Trophoblast cell (in vitro differentiated cells and primary cell): ENCODE measurements around the gene MBTPS1.
A peak's percentile ranks its signal among the peaks of the same experiment; 100 is the strongest.

Source experiments
- DNase-seq, 2 donors: peaks; one replicate each; pipeline ENCODE4 v3.0.0-alpha.2; 2016
- H2AFZ ChIP-seq: 2 replicates; pipeline ENCODE4 v1.6.1; 2013; ENCODE audit warnings: low read length, moderate library complexity, mild to moderate bottlenecking; ENCODE audit not compliant: insufficient read depth, poor library complexity
- H2AK5ac ChIP-seq: 2 replicates; pipeline ENCODE4 v1.6.1; 2013; ENCODE audit warnings: mild to moderate bottlenecking, low read length
- H2BK120ac ChIP-seq: 2 replicates; pipeline ENCODE4 v1.6.1; 2013; ENCODE audit warnings: low read length, mild to moderate bottlenecking, moderate library complexity; ENCODE audit not compliant: insufficient read depth, poor library complexity
- H2BK12ac ChIP-seq: 2 replicates; pipeline ENCODE4 v1.6.1; 2013; ENCODE audit warnings: mild to moderate bottlenecking, low read length, moderate library complexity
- H2BK5ac ChIP-seq: 2 replicates; pipeline ENCODE4 v1.6.1; 2013; ENCODE audit warnings: low read length, low read depth, moderate library complexity, mild to moderate bottlenecking; ENCODE audit not compliant: poor library complexity
- H3K14ac ChIP-seq: 2 replicates; pipeline ENCODE4 v1.6.1; 2013; ENCODE audit warnings: mild to moderate bottlenecking, low read length
- H3K18ac ChIP-seq: 2 replicates; pipeline ENCODE4 v1.6.1; 2013; ENCODE audit warnings: mild to moderate bottlenecking, low read length
- H3K23ac ChIP-seq: 2 replicates; pipeline ENCODE4 v1.6.1; 2013; ENCODE audit warnings: low read length
- H3K27ac ChIP-seq: 2 replicates; pipeline ENCODE4 v1.5.1; 2013; ENCODE audit warnings: low read depth, mild to moderate bottlenecking, inconsistent platforms, low read length, moderate library complexity
- H3K27me3 ChIP-seq: 2 replicates; pipeline ENCODE4 v1.6.1; 2013; ENCODE audit warnings: inconsistent platforms, mild to moderate bottlenecking, low read length, moderate library complexity; ENCODE audit not compliant: insufficient read depth
- H3K36me3 ChIP-seq, 2 experiments: 1 replicate in 1 of 2; 2 replicates in 1 of 2; pipeline ENCODE4 v1.6.1; 2013; ENCODE audit warnings: low read length in 2 of 2, mild to moderate bottlenecking in 2 of 2, moderate library complexity in 1 of 2; ENCODE audit not compliant: insufficient read depth in 2 of 2, control insufficient read depth in 1 of 2
- H3K4ac ChIP-seq: 2 replicates; pipeline ENCODE4 v1.6.1; 2013; ENCODE audit warnings: low read depth, mild to moderate bottlenecking, low read length, moderate library complexity
- H3K4me1 ChIP-seq, 2 experiments: 1 replicate in 1 of 2; 2 replicates in 1 of 2; pipeline ENCODE4 v1.6.1; 2013; ENCODE audit warnings: low read length in 2 of 2, mild to moderate bottlenecking in 2 of 2, moderate library complexity in 1 of 2; ENCODE audit not compliant: insufficient read depth in 2 of 2, control insufficient read depth in 1 of 2
- H3K4me2 ChIP-seq: 2 replicates; pipeline ENCODE4 v1.6.1; 2013; ENCODE audit warnings: inconsistent platforms, mild to moderate bottlenecking, low read length, moderate library complexity
- H3K4me3 ChIP-seq: 2 replicates; pipeline ENCODE4 v1.5.1; 2013; ENCODE audit warnings: mild to moderate bottlenecking, low read depth, low read length, inconsistent platforms
- H3K79me1 ChIP-seq: one replicate; pipeline ENCODE4 v1.6.1; 2013; ENCODE audit warnings: low read length
- H3K79me2 ChIP-seq: 2 replicates; pipeline ENCODE4 v1.6.1; 2013; ENCODE audit warnings: low read length, mild to moderate bottlenecking; ENCODE audit not compliant: control insufficient read depth, insufficient read depth, poor library complexity
- H3K9ac ChIP-seq: 2 replicates; pipeline ENCODE4 v1.6.1; 2013; ENCODE audit warnings: mild to moderate bottlenecking, low read length
- H3K9me3 ChIP-seq: 2 replicates; pipeline ENCODE4 v1.6.1; 2013; ENCODE audit warnings: low read depth, mild to moderate bottlenecking, control low read depth, inconsistent platforms, low read length; ENCODE audit not compliant: insufficient read depth
- H4K12ac ChIP-seq: 2 replicates; pipeline ENCODE4 v1.6.1; 2013; ENCODE audit warnings: low read depth, mild to moderate bottlenecking, low read length, moderate library complexity
- H4K8ac ChIP-seq: 2 replicates; pipeline ENCODE4 v1.6.1; 2013; ENCODE audit warnings: low read depth, mild to moderate bottlenecking, low read length, moderate library complexity
- H4K91ac ChIP-seq: one replicate; pipeline ENCODE4 v1.6.1; 2013; ENCODE audit warnings: low read depth, mild to moderate bottlenecking, low read length, moderate library complexity
- WGBS: extraction: QIAGEN DNeasy Blood & Tissue Kit; methylation state at CpG from one replicate; pipeline ENCODE4 v1.1.7; 2013; ENCODE audit warnings: missing lambda C conversion rate; ENCODE audit not compliant: insufficient read length, insufficient coverage; ENCODE audit errors: extremely low coverage; 5-methylcytosine and 5-hydroxymethylcytosine counted together

MBTPS1 gene

DNA sequence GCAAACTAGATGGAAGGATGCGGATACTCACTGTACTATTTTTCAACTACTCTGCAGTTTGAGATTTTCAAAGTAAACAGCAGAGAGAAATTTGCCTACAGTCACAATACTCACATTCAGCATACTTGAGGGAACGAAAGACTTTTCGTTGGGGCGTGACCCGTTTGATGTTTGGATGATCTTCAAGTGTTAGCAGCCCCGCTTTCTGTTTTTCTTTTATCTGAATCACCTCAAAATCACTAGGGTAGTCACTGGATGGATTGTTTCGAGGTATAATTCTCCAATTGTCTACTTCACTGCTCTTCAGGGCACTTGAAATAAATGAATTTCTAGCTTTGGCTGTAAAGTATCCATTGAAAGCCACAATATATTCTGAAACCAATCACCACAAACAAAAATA lies 17.8 kb downstream of the MBTPS1 start:
- Histone ChIP-seq H2AK5ac (no peak overlapping the region), H3K14ac (no peak overlapping the region), H3K79me2 (no peaks in the 10 kb centered on the region), H2BK12ac (no peak overlapping the region), H3K9ac (no peak overlapping the region), H3K23ac (no peak overlapping the region), H3K27ac (no peak overlapping the region), H3K27me3 (no peaks in the 10 kb centered on the region), H3K4me2 (no peak overlapping the region), H3K18ac (no peak overlapping the region), H4K8ac (no peak overlapping the region), H3K79me1 (no peaks in the 10 kb centered on the region), H3K4me1 (no peaks in the 10 kb centered on the region), H3K4me3 (no peak overlapping the region), H3K4ac (no peak overlapping the region), H4K91ac (no peak overlapping the region), H4K12ac (no peak overlapping the region), H3K9me3 (no peaks in the 10 kb centered on the region), H2BK5ac (no peak overlapping the region), H2BK120ac (no peak overlapping the region), H3K36me3 (peaks cover 19 to 21% of the 10 kb centered on the region in 2 experiments), H2AFZ (no peak overlapping the region)
- WGBS: no CpG with 5 or more reads among the region's 7 CpGs
- DNase-seq: no peak

DNA sequence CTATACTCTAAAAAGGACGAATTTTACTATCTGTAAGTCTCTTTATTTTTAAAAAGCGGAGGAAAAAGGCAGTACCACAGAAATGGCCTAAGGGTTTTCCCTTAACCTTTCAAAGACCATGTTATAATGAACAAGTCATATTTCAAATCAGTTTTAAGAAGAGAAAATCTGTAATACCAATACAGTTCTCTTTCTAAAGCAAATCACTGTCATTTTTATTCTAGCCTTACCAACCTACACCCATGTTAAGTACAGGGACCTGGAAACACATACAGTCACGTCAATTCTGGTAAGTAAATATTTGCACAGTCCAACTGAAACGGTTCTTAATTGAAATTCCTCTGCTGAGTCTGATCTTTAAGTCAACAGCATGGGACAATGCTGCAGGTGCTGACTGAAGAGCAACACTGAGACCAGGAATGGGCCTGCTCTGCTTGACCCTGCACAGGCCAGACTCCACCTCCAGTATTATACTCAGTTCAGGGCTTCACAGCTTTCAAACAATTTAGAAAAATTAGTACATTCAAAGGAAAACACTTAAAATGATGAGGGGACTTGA lies 20.2 kb downstream of the MBTPS1 start:
- no peak for DNase-seq
- H3K9me3 ChIP-seq: no peaks in the 10 kb centered on the region

DNA sequence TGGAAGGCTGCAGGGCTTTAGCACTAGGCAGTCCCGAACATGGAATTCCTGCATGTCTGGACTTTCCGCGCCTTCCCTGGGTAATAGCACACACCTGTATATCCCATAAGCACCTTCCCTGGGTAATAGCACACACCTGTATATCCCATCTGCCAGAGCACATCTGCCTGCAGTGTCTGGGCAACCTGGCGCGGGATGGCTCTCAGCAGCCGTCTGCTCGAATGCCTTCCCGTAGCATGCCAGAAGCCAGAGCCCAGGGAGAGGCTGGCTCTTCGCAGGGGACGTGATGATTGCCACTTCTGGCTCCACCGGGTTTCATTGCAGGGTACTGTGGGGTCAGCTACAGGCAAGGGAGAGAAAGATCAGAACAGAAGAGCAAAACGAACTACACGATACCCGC lies 21.3 kb downstream of the MBTPS1 start:
- H2BK12ac ChIP-seq: no peak overlapping the region
- WGBS: no CpG with 5 or more reads among the region's 14 CpGs
- H3K4me2 ChIP-seq: no peak overlapping the region
- peak overlapping the region; percentile 28 for H3K9ac ChIP-seq
- no peak overlapping the region for H4K12ac ChIP-seq
- no peak overlapping the region for H3K4ac ChIP-seq
- no peak overlapping the region for H3K23ac ChIP-seq
- H3K79me2 ChIP-seq: no peaks in the 10 kb centered on the region
- DNase-seq: no peak
- H4K91ac ChIP-seq: no peak overlapping the region
- no peak overlapping the region for H3K14ac ChIP-seq
- H3K4me1 ChIP-seq: no peaks in the 10 kb centered on the region
- no peak overlapping the region for H3K18ac ChIP-seq
- H2BK120ac ChIP-seq: no peak overlapping the region
- H2AK5ac ChIP-seq: no peak overlapping the region
- H4K8ac ChIP-seq: no peak overlapping the region
- H2BK5ac ChIP-seq: no peak overlapping the region
- H3K27ac ChIP-seq: no peak overlapping the region
- H3K36me3 ChIP-seq: peaks cover 35 to 40% of the 10 kb centered on the region in 2 experiments
- no peak overlapping the region for H2AFZ ChIP-seq
- no peaks in the 10 kb centered on the region for H3K27me3 ChIP-seq
- no peaks in the 10 kb centered on the region for H3K79me1 ChIP-seq
- no peaks in the 10 kb centered on the region for H3K9me3 ChIP-seq
- no peak overlapping the region for H3K4me3 ChIP-seq

More for the DNA sequence above, 20.2 kb downstream of the MBTPS1 start:
- Histone ChIP-seq H2BK12ac (no peak overlapping the region), H3K14ac (no peak overlapping the region), H4K91ac (no peak overlapping the region), H2AK5ac (no peak overlapping the region), H3K18ac (no peak overlapping the region), H4K8ac (no peak overlapping the region), H2BK120ac (no peak overlapping the region), H3K79me1 (no peaks in the 10 kb centered on the region), H4K12ac (no peak overlapping the region), H3K4me1 (no peaks in the 10 kb centered on the region), H3K27me3 (no peaks in the 10 kb centered on the region), H3K9ac (no peak overlapping the region), H3K79me2 (no peaks in the 10 kb centered on the region), H3K4me2 (no peak overlapping the region), H2AFZ (no peak overlapping the region), H3K36me3 (peaks cover 33 to 34% of the 10 kb centered on the region in 2 experiments), H3K27ac (no peak overlapping the region), H3K4ac (no peak overlapping the region), H2BK5ac (no peak overlapping the region), H3K4me3 (no peak overlapping the region), H3K23ac (no peak overlapping the region)
- no CpG with 5 or more reads among the region's 4 CpGs for WGBS

DNA sequence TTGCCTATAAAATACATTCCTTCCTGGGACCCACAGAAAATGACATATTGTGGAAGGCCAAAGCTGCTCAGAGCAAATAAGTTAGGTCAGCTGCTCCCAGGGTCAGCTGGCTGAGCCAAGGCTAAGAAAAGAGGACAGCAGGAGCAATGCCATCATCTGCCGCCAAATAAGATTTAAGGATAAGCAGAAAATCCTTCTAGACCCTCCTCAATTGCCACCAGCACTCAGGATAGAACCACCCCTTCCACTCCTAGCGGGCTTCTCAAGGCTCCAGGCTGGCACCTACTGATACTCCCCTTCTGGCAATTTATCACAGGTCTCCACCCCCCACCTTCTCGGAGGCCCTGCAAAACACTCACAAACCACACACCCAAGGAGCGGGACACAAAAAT lies 22.9 kb downstream of the MBTPS1 start:
- Histone ChIP-seq H3K4me2 (no peak overlapping the region), H3K79me1 (no peaks in the 10 kb centered on the region), H4K12ac (no peak overlapping the region), H2AFZ (no peak overlapping the region), H3K27me3 (no peaks in the 10 kb centered on the region), H3K18ac (no peak overlapping the region), H4K8ac (no peak overlapping the region), H3K36me3 (peaks cover 41 to 49% of the 10 kb centered on the region in 2 experiments), H3K4ac (no peak overlapping the region), H2BK120ac (no peak overlapping the region), H2BK5ac (no peak overlapping the region), H3K4me1 (no peaks in the 10 kb centered on the region), H3K14ac (no peak overlapping the region), H3K27ac (no peak overlapping the region), H3K4me3 (no peak overlapping the region), H2BK12ac (no peak overlapping the region), H4K91ac (no peak overlapping the region), H3K79me2 (no peaks in the 10 kb centered on the region), H3K23ac (no peak overlapping the region), H2AK5ac (no peak overlapping the region), H3K9ac (no peak overlapping the region), H3K9me3 (no peaks in the 10 kb centered on the region)
- WGBS: no CpG with 5 or more reads among the region's 4 CpGs
- no peak for DNase-seq
